ENCODE measurements around the gene ZNF577. TPM values are rescaled to one million over a fixed set of nuclear protein-coding genes. Genes with fewer than 3 reads are reported as not detected.

ZNF577 gene
- total RNA-seq (2021) (5.3 and 5.4 TPM in 2 replicates), Bru-seq, nascent RNA (percentile 56 among the genes with signal in this experiment), BruChase-seq, experiment 1, labeled RNA remaining after a 2-hour chase (percentile 63 among the genes with signal in this experiment), BruChase-seq, experiment 2, labeled RNA remaining after a 6-hour chase (percentile 47 among the genes with signal in this experiment)
- long read RNA-seq, partial matches to known transcripts, result 0 of 1 reads
- long read RNA-seq, other reads (novel, unspliced or antisense), result 1 of 1 reads

GRCh38 chr19:51887522-51888498, at the start of gene ZNF577:
Gene ZNF577 (minus strand): TSS chr19:51887951. CDS start chr19:51880382, 7,569 bp downstream.
- H2AFZ ChIP-seq, result no peak within 1 kb of the TSS
- POLR2A ChIA-PET (ENCODE audit: unreplicated experiment), result no interaction called here

GRCh38 chr19:51931921-51932320, 44.2 kb upstream of the ZNF577 start:
- Histone ChIP-seq H2AFZ (no peak overlapping the region), H3K4me1 (replicated peaks; ENCODE audit: insufficient read depth) (peaks cover 5% of the 10 kb centered on the region), H3K4me3 (no peak overlapping the region), H3K4me2 (no peak overlapping the region), H3K36me3 (ENCODE audit: low read depth) (peaks cover 52% of the 10 kb centered on the region), H3K27me3 (ENCODE audit: insufficient read depth, low read depth) (no peaks in the 10 kb centered on the region), H4K20me1 (ENCODE audit: insufficient read depth) (no peaks in the 10 kb centered on the region), H3K9me3 (ENCODE audit: insufficient read depth, low read depth) (peaks cover 35% of the 10 kb centered on the region), H3K9me2 (ENCODE audit: insufficient read depth) (no peaks in the 10 kb centered on the region), H3F3A (ENCODE audit: insufficient read depth, low read depth) (no peaks in the 10 kb centered on the region), H3K79me2 (ENCODE audit: low read depth) (peaks cover 13% of the 10 kb centered on the region), H3K27ac (no peak overlapping the region)
- ChIA-PET POLR2A (ENCODE audit: unreplicated experiment) (no interaction called here), CTCF (no interaction called here)
- DNase-seq, result peak in 1 of 2 experiments; percentile 28
- intact Hi-C loops (cut with micrococcal nuclease; ENCODE audit: unreplicated experiment), result no loop called here
- no peak for TF ChIP-seq EZH2 (IDR thresholded peaks at IDR 0.05; ENCODE audit: low read depth)
- no peak for TF ChIP-seq CTCF (conservative IDR thresholded peaks at IDR 0.05)
- no TSS peak for BruUV-seq (replicated peaks)

More at GRCh38 chr19:51887522-51888498, at the start of gene ZNF577:
- H3K4me2 ChIP-seq, result no peak within 1 kb of the TSS
- CTCF ChIA-PET, result no interaction called here
- intact Hi-C loops (cut with micrococcal nuclease; ENCODE audit: unreplicated experiment), result no loop called here
- peaks cover 54% of the 10 kb centered on the region for H3K36me3 ChIP-seq (ENCODE audit: low read depth)
- no peaks in the 10 kb centered on the region for H3K4me1 ChIP-seq (replicated peaks; ENCODE audit: insufficient read depth)
- no peak within 1 kb of the TSS for H3K27ac ChIP-seq
- no peaks in the 10 kb centered on the region for H4K20me1 ChIP-seq (ENCODE audit: insufficient read depth)
- H3K79me2 ChIP-seq (ENCODE audit: low read depth), result no peaks in the 10 kb centered on the region
- H3K9me2 ChIP-seq (ENCODE audit: insufficient read depth), result no peaks in the 10 kb centered on the region; the same call in 1 of the 2 replicates
- TF ChIP-seq CTCF (conservative IDR thresholded peaks at IDR 0.05) (no peak), EZH2 (IDR thresholded peaks at IDR 0.05; ENCODE audit: low read depth) (no peak)
- H3K9me3 ChIP-seq (ENCODE audit: insufficient read depth, low read depth), result peaks cover 81% of the 10 kb centered on the region
- no peaks in the 10 kb centered on the region for H3K27me3 ChIP-seq (ENCODE audit: insufficient read depth, low read depth)
- no peak within 1 kb of the TSS for H3K4me3 ChIP-seq
- no TSS peak for BruUV-seq (replicated peaks)
- H3F3A ChIP-seq (ENCODE audit: insufficient read depth, low read depth), result no peaks in the 10 kb centered on the region
- no peak for DNase-seq

GRCh38 chr19:51927859-51928258, 40.1 kb upstream of the ZNF577 start:
- BruUV-seq (replicated peaks), result no TSS peak
- POLR2A ChIA-PET (ENCODE audit: unreplicated experiment), result no interaction called here
- no peak for DNase-seq
- H3K4me3 ChIP-seq, result peak overlapping the region; percentile 70
- no peaks in the 10 kb centered on the region for H3K27me3 ChIP-seq (ENCODE audit: insufficient read depth, low read depth)
- peak overlapping the region; percentile 95 for H2AFZ ChIP-seq
- CTCF ChIA-PET, result no interaction called here
- H3K9me2 ChIP-seq (ENCODE audit: insufficient read depth), result no peaks in the 10 kb centered on the region
- H3K4me1 ChIP-seq (replicated peaks; ENCODE audit: insufficient read depth), result peaks cover 5% of the 10 kb centered on the region
- H3K27ac ChIP-seq, result no peak overlapping the region
- peak overlapping the region; percentile 81 for H3K4me2 ChIP-seq
- H3K36me3 ChIP-seq (ENCODE audit: low read depth), result peaks cover 28% of the 10 kb centered on the region
- TF ChIP-seq EZH2 (IDR thresholded peaks at IDR 0.05; ENCODE audit: low read depth) (no peak), CTCF (conservative IDR thresholded peaks at IDR 0.05) (no peak)
- no peaks in the 10 kb centered on the region for H3F3A ChIP-seq (ENCODE audit: insufficient read depth, low read depth)
- no peaks in the 10 kb centered on the region for H4K20me1 ChIP-seq (ENCODE audit: insufficient read depth)
- H3K79me2 ChIP-seq (ENCODE audit: low read depth), result peaks cover 13% of the 10 kb centered on the region
- intact Hi-C loops (cut with micrococcal nuclease; ENCODE audit: unreplicated experiment), result loop anchor here (1.0 to 10.0 kb wide), 3 partner anchors 58 to 261 kb away; partner anchors contain the start of gene ZNF350
- H3K9me3 ChIP-seq (ENCODE audit: insufficient read depth, low read depth), result peaks cover 40% of the 10 kb centered on the region
